Osteoblast (primary cell): Measurements from ENCODE around the gene GCNT2. TPM values are rescaled to one million over a fixed set of nuclear protein-coding genes. Genes with fewer than 3 reads are reported as not detected.
"Not testable (repeated sequence)": the region's sequence is repeated elsewhere in the genome, so short reads cannot be mapped to it uniquely, and the experiment has no call there.

Experiments used
- DNase-seq: peaks from one replicate; pipeline ENCODE4 v3.0.0; 2011; ENCODE audit warnings: low spot score, mixed read lengths; ENCODE audit not compliant: insufficient read length; ENCODE audit errors: missing footprints
- H2AFZ ChIP-seq: 2 replicates; pipeline ENCODE4 v1.6.0; 2011; ENCODE audit warnings: mild to moderate bottlenecking, low read length
- H3K27ac ChIP-seq: 2 replicates; pipeline ENCODE4 v1.5.1; 2011; ENCODE audit warnings: mild to moderate bottlenecking, low read depth, low read length, moderate library complexity
- H3K27me3 ChIP-seq: 2 replicates; pipeline ENCODE4 v1.6.0; 2012; ENCODE audit warnings: mild to moderate bottlenecking, control low read depth, inconsistent platforms, low read length, moderate library complexity; ENCODE audit not compliant: insufficient read depth
- H3K36me3 ChIP-seq: 2 replicates; pipeline ENCODE4 v1.5.1; 2011; ENCODE audit warnings: mild to moderate bottlenecking, low read length, control low read depth, moderate library complexity; ENCODE audit not compliant: insufficient read depth
- H3K4me1 ChIP-seq: 2 replicates; pipeline ENCODE4 v1.5.1; 2011; ENCODE audit warnings: mild to moderate bottlenecking, low read length, control low read depth, moderate library complexity; ENCODE audit not compliant: insufficient read depth
- H3K4me2 ChIP-seq: 2 replicates; pipeline ENCODE4 v1.6.0; 2011; ENCODE audit warnings: mild to moderate bottlenecking, low read length; ENCODE audit not compliant: insufficient read depth
- H3K4me3 ChIP-seq: fragments of 200-600 bp; sonication (generic); 3 replicates; pipeline ENCODE4 v1.5.1; 2012; ENCODE audit warnings: mild to moderate bottlenecking, low read length, inconsistent platforms; ENCODE audit not compliant: insufficient read depth
- H3K79me2 ChIP-seq: 2 replicates; pipeline ENCODE4 v1.6.0; 2012; ENCODE audit warnings: mild to moderate bottlenecking, low read length, control low read depth, inconsistent platforms; ENCODE audit not compliant: insufficient read depth
- H3K9me3 ChIP-seq: 2 replicates; pipeline ENCODE4 v1.5.1; 2011; ENCODE audit warnings: low read depth, low read length, control low read depth
- H4K20me1 ChIP-seq: 2 replicates; pipeline ENCODE4 v1.6.0; 2012; ENCODE audit warnings: mild to moderate bottlenecking, low read length, control low read depth; ENCODE audit not compliant: insufficient read depth
- total RNA-seq: library from RNA; depleted of rRNA; stranded (reverse); fragments of >200 nt; gene quantifications from 2 replicates; pipeline ENCODE4 v1.2.3, GENCODE V29; 2012
- TF ChIP-seq, protein P1 (sequence below): IDR thresholded peaks from 2 replicates; pipeline ENCODE4 v1.5.1; 2011; ENCODE audit warnings: mild to moderate bottlenecking, low read depth, low read length, moderate library complexity; ENCODE audit errors: extremely low read depth

Gene GCNT2
- total RNA-seq, 1 donor: 0.72 TPM

DNA sequence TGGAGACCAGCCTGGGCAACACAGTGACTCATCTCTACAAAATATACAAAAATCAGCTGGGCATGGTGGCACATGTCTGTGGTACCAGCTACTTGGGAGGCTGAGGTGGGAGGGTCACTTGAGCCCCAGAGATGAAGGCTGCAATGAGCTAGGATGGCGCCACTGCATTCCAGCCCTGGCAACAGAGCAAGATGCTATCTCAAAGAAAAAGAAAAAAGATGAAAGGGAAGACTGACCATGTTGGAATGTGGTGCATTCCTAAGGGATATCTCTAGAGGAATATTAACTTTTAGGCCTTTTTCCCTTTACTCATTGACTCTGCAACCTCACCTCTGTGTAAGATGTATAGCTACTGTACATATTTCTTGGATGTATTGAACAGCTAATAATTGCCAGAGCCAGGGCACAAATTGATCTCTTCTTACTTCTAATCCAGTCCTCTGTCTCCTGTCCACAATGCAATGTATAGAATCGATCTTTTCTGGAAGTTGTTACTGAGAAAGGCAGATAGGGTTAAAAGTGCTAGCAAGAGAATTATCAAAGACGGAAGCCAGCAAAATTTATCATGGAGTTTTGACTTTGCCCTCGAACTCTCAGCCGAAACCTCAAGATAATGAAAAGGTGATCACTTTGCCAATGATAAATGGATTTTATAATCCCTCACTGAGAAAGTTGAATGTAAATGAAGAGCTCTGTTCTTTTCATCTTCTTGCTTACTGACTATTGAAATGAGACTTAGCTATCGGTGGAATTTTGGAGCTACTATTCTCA lies 46.3 kb downstream of the GCNT2 start:
- Histone ChIP-seq H3K4me2 (no peak overlapping the region), H3K79me2 (no peaks in the 10 kb centered on the region), H3K9me3 (no peaks in the 10 kb centered on the region), H3K27ac (no peak overlapping the region), H4K20me1 (no peaks in the 10 kb centered on the region), H3K36me3 (no peaks in the 10 kb centered on the region), H2AFZ (no peak overlapping the region), H3K4me1 (no peaks in the 10 kb centered on the region), H3K4me3 (no peak overlapping the region), H3K27me3 (no peaks in the 10 kb centered on the region)
- TF ChIP-seq, protein P1, sequence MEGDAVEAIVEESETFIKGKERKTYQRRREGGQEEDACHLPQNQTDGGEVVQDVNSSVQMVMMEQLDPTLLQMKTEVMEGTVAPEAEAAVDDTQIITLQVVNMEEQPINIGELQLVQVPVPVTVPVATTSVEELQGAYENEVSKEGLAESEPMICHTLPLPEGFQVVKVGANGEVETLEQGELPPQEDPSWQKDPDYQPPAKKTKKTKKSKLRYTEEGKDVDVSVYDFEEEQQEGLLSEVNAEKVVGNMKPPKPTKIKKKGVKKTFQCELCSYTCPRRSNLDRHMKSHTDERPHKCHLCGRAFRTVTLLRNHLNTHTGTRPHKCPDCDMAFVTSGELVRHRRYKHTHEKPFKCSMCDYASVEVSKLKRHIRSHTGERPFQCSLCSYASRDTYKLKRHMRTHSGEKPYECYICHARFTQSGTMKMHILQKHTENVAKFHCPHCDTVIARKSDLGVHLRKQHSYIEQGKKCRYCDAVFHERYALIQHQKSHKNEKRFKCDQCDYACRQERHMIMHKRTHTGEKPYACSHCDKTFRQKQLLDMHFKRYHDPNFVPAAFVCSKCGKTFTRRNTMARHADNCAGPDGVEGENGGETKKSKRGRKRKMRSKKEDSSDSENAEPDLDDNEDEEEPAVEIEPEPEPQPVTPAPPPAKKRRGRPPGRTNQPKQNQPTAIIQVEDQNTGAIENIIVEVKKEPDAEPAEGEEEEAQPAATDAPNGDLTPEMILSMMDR: no peak
- DNase-seq: no peak

DNA sequence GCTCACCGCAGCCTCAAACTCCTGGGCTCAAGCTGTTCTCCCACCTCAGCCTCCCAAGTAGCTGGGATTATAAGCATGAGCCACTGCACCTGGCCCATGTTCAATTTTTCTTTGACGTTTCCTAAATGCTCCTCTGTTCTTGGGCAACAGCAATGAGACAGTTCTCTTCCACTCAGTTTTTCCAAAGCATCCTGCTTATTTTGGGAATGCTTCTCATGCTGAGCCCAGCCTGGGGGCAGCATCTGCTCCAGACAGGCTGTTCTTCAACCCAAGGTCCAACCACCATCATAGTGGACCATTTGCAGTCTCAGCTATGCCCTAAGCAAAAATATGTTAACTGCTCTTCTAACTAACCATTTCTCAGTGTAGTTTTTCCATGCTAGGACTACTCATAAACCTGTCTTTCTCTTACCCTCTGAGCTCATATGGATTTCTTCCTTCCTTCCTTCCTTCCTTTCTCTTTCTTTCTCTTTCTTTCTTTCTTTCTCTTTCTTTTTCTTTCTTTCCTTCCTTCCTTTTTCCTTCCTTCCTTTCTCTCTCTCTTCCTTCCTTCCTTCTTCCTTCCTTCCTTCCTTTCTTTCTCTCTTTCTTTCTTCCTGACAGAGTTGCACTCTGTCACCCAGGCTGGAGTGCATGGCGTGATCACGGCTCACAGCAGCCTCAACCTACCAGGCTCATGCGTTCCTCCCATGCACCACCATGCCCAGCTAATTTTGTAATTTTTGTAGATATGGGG lies 48.4 kb downstream of the GCNT2 start:
- Histone ChIP-seq H3K79me2 (no peaks in the 10 kb centered on the region), H3K4me2 (no peak overlapping the region), H2AFZ (no peak overlapping the region), H3K4me1 (no peaks in the 10 kb centered on the region), H3K27me3 (no peaks in the 10 kb centered on the region), H3K9me3 (no peaks in the 10 kb centered on the region), H3K36me3 (no peaks in the 10 kb centered on the region), H4K20me1 (no peaks in the 10 kb centered on the region), H3K4me3 (no peak overlapping the region), H3K27ac (no peak overlapping the region)
- DNase-seq: peak; percentile 67
- TF ChIP-seq, protein P1: no peak

DNA sequence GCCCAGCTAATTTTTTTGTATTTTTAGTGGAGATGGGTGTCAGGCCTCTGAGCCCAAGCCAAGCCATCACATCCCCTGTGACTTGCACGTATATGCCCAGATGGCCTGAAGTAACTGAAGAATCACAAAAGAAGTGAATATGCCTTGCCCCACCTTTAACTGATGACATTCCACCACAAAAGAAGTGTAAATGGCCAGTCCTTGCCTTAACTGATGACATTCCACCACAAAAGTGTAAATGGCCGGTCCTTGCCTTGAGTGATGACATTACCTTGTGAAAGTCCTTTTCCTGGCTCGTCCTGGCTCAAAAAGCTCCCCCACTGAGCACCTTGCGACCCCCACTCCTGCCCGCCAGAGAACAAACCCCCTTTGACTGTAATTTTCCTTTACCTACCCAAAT lies 54.4 kb downstream of the GCNT2 start:
- not testable (repeated sequence) for H3K4me2 ChIP-seq, H3K4me1 ChIP-seq, H3K27me3 ChIP-seq, H3K9me3 ChIP-seq, H3K27ac ChIP-seq, H3K79me2 ChIP-seq, H3K36me3 ChIP-seq, H4K20me1 ChIP-seq, H3K4me3 ChIP-seq, H2AFZ ChIP-seq, DNase-seq

DNA sequence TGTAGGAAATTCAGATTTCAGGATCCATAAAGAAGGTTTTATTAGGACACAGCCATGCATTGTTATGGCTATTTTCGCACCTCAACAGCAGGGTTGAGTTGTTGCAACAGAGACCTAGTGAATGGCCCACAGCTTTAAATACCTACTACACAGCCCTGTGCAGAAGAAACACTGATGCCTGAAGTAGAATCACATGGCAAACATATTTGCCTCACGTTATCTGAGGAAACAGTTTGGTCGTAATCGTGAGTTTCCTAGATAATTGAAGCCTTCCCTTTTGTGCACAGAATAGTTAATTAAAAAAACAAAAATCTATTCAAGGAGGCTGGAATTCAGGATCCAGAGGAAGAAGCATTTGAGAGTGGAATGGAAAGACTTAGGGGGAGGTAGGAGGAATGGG lies 55.1 kb downstream of the GCNT2 start:
- Histone ChIP-seq H3K36me3 (no peaks in the 10 kb centered on the region), H3K4me3 (no peak overlapping the region), H3K27ac (no peak overlapping the region), H2AFZ (no peak overlapping the region), H3K4me1 (no peaks in the 10 kb centered on the region), H3K79me2 (no peaks in the 10 kb centered on the region), H4K20me1 (no peaks in the 10 kb centered on the region), H3K4me2 (no peak overlapping the region), H3K27me3 (no peaks in the 10 kb centered on the region), H3K9me3 (no peaks in the 10 kb centered on the region)
- DNase-seq: no peak
- TF ChIP-seq, protein P1: no peak
